RWPE2 (cell line): ENCODE measurements around the gene KCTD8.

Experiments used
- ATAC-seq: fragments of 200-7000 bp; cut with Tn5 transposase; 3 replicates; pipeline ENCODE4 v1.9.1; 2021; ENCODE audit warnings: low read depth
- DNase-seq: peaks from one replicate; pipeline ENCODE4 v3.0.0-alpha.2; 2020; ENCODE audit warnings: low spot score
- H3K27ac ChIP-seq: fragments of 450-650 bp; 2 replicates; pipeline ENCODE4 v1.5.1; 2017; ENCODE audit warnings: mild to moderate bottlenecking; ENCODE audit not compliant: poor library complexity, severe bottlenecking
- H3K27me3 ChIP-seq: fragments of 250-450 bp; sonication (Bioruptor Pico); 2 replicates; pipeline ENCODE4 v1.5.1; 2021; ENCODE audit warnings: mild to moderate bottlenecking, moderate library complexity; ENCODE audit not compliant: insufficient read depth, poor library complexity, severe bottlenecking
- H3K36me3 ChIP-seq: fragments of 250-450 bp; sonication (Bioruptor Pico); 2 replicates; pipeline ENCODE4 v1.5.1; 2020; ENCODE audit warnings: low read depth, mild to moderate bottlenecking, moderate library complexity
- H3K4me1 ChIP-seq: fragments of 250-450 bp; sonication (Bioruptor Pico); 2 replicates; pipeline ENCODE4 v1.5.1; 2021; ENCODE audit warnings: mild to moderate bottlenecking, moderate library complexity; ENCODE audit not compliant: insufficient read depth, poor library complexity, severe bottlenecking
- H3K4me3 ChIP-seq: fragments of 250-450 bp; sonication (Bioruptor Pico); 2 replicates; pipeline ENCODE4 v1.5.1; 2021; ENCODE audit warnings: mild to moderate bottlenecking, moderate library complexity; ENCODE audit not compliant: severe bottlenecking
- H3K9me3 ChIP-seq: fragments of 250-450 bp; sonication (Bioruptor Pico); 2 replicates; pipeline ENCODE4 v1.5.1; 2021; ENCODE audit warnings: mild to moderate bottlenecking, moderate library complexity; ENCODE audit not compliant: severe bottlenecking
- CTCF ChIP-seq: fragments of 450-650 bp; IDR thresholded peaks from one replicate; pipeline ENCODE4 v1.5.1; 2017; ENCODE audit warnings: mild to moderate bottlenecking, moderate library complexity; ENCODE audit not compliant: poor library complexity, severe bottlenecking

KCTD8 gene

GRCh38 chr4:44228326-44228725, 220.3 kb downstream of the KCTD8 start:
- no peaks in the 10 kb centered on the region for H3K4me1 ChIP-seq
- no peak for DNase-seq
- H3K4me3 ChIP-seq = no peak overlapping the region
- H3K27me3 ChIP-seq = no peaks in the 10 kb centered on the region
- H3K9me3 ChIP-seq = no peaks in the 10 kb centered on the region
- H3K36me3 ChIP-seq = no peaks in the 10 kb centered on the region
- ATAC-seq = no peak
- H3K27ac ChIP-seq = no peak overlapping the region
- TF ChIP-seq CTCF = no peak

GRCh38 chr4:44221407-44221806, 227.2 kb downstream of the KCTD8 start:
- TF ChIP-seq CTCF = no peak
- ATAC-seq = no peak
- DNase-seq = no peak

GRCh38 chr4:44210750-44211149, 237.9 kb downstream of the KCTD8 start:
- no peak for DNase-seq
- Histone ChIP-seq H3K4me1 (no peaks in the 10 kb centered on the region), H3K27me3 (no peaks in the 10 kb centered on the region), H3K27ac (no peak overlapping the region), H3K36me3 (no peaks in the 10 kb centered on the region), H3K9me3 (no peaks in the 10 kb centered on the region), H3K4me3 (no peak overlapping the region)
- no peak for TF ChIP-seq CTCF
- ATAC-seq = peak; percentile 71

More at GRCh38 chr4:44221407-44221806, 227.2 kb downstream of the KCTD8 start:
- H3K9me3 ChIP-seq = no peaks in the 10 kb centered on the region
- H3K4me1 ChIP-seq = no peaks in the 10 kb centered on the region
- no peak overlapping the region for H3K27ac ChIP-seq
- no peaks in the 10 kb centered on the region for H3K27me3 ChIP-seq
- H3K4me3 ChIP-seq = no peak overlapping the region
- no peaks in the 10 kb centered on the region for H3K36me3 ChIP-seq

- H3K4me3 ChIP-seq = no peak overlapping the region
- H3K4me1 ChIP-seq = no peaks in the 10 kb centered on the region
- no peaks in the 10 kb centered on the region for H3K36me3 ChIP-seq
- ATAC-seq (no peak), DNase-seq (no peak)
- TF ChIP-seq CTCF = no peak
- H3K27ac ChIP-seq = no peak overlapping the region
- H3K27me3 ChIP-seq = no peaks in the 10 kb centered on the region
- H3K9me3 ChIP-seq = no peaks in the 10 kb centered on the region
Observed at GRCh38 chr4:44196796-44197195, 251.8 kb downstream of the KCTD8 start.

- Histone ChIP-seq H3K4me3 (no peak overlapping the region), H3K27ac (no peak overlapping the region), H3K9me3 (no peaks in the 10 kb centered on the region), H3K27me3 (no peaks in the 10 kb centered on the region), H3K36me3 (no peaks in the 10 kb centered on the region), H3K4me1 (no peaks in the 10 kb centered on the region)
- ATAC-seq (peak; percentile 44; the same call in 1 of the 3 replicates), DNase-seq (no peak)
- no peak for TF ChIP-seq CTCF
Observed at GRCh38 chr4:44194365-44194764, 254.2 kb downstream of the KCTD8 start.
